Endothelial cell of umbilical vein (primary cell): ENCODE data around the gene SPOCD1. TPM values are rescaled to one million over a fixed set of nuclear protein-coding genes. Genes with fewer than 3 reads are reported as not detected.

Source experiments
- BruUV-seq: library from RNA; stranded (reverse); fragments of 400-500 nt; replicated peaks from 2 replicates; lab custom pipeline; 2021; lab: Mats Ljungman, UMichigan
- CTCF ChIA-PET: fragments of 300-600, 350-600 bp; sonication (Branson Sonifier 250); formaldehyde crosslinking; loops from one replicate; lab custom pipeline; 2021; ENCODE audit warnings: antibody characterized with exemption, inconsistent platforms; lab: Charles Lee
- POLR2A ChIA-PET: fragments of 300-600, 350-600 bp; sonication (Branson Sonifier 250); formaldehyde crosslinking; loops from one replicate; lab custom pipeline; 2021; ENCODE audit warnings: antibody characterized with exemption, inconsistent platforms; lab: Charles Lee
- DNase-seq: peaks from one replicate; pipeline ENCODE4 v3.0.0-alpha.2; 2011; ENCODE audit warnings: low read depth, low spot score
- FAIRE-seq: peaks from 2 replicates; lab custom pipeline; 2011; peaks lifted over from hg19 to GRCh38; lab: Jason Lieb, UNC
- H2AFZ ChIP-seq: 2 replicates; pipeline ENCODE4 v1.6.0; 2012; ENCODE audit warnings: low read depth, low read length, control low read depth, inconsistent platforms
- H3K27ac ChIP-seq: 2 replicates; pipeline ENCODE4 v1.5.1; 2011; ENCODE audit warnings: low read depth, mild to moderate bottlenecking, control low read depth, low read length, moderate library complexity; ENCODE audit not compliant: insufficient read depth
- H3K27me3 ChIP-seq, 2 experiments: 2 replicates each; pipeline versions ENCODE4 v1.6.0 to v1.6.1; 2011; ENCODE audit warnings: low read length in 2 of 2, mixed read lengths in 1 of 2; ENCODE audit not compliant: control insufficient read depth in 2 of 2, insufficient read depth in 2 of 2
- H3K36me3 ChIP-seq, 2 experiments: 2 replicates in 1 of 2; 3 replicates in 1 of 2; pipeline ENCODE4 v1.5.1; 2011; ENCODE audit warnings: low read length in 2 of 2, mild to moderate bottlenecking in 1 of 2, moderate library complexity in 1 of 2; ENCODE audit not compliant: control insufficient read depth in 2 of 2, insufficient read depth in 2 of 2; ENCODE audit errors: extremely low read depth in 1 of 2
- H3K4me1 ChIP-seq: 3 replicates; pipeline ENCODE4 v1.5.1; 2011; ENCODE audit warnings: mild to moderate bottlenecking, low read length; ENCODE audit not compliant: control insufficient read depth, insufficient read depth; ENCODE audit errors: extremely low read depth
- H3K4me2 ChIP-seq: 2 replicates; pipeline ENCODE4 v1.6.1; 2011; ENCODE audit warnings: low read length, control low read depth, mixed read lengths; ENCODE audit not compliant: insufficient read depth
- H3K4me3 ChIP-seq, 3 experiments: fragments of 200-600 bp in 1 of 3; sonication (generic), shearing (Covaris generic) in 1 of 3; replicated peaks in 1 of 3; 2 replicates each; pipeline ENCODE4 v1.5.1; 2011 to 2016; ENCODE audit warnings: control low read depth in 3 of 3, low read length in 3 of 3, mild to moderate bottlenecking in 2 of 3, inconsistent platforms in 1 of 3, low read depth in 1 of 3, moderate library complexity in 1 of 3; ENCODE audit not compliant: insufficient read depth in 1 of 3
- H3K79me2 ChIP-seq: 2 replicates; pipeline ENCODE4 v1.6.0; 2012; ENCODE audit warnings: low read length, inconsistent platforms; ENCODE audit not compliant: control insufficient read depth, insufficient read depth
- H3K9ac ChIP-seq: replicated peaks from 2 replicates; pipeline ENCODE3; 2011; ENCODE audit warnings: low read length, control low read depth; ENCODE audit not compliant: insufficient read depth; ENCODE audit errors: extremely low read depth
- H3K9me1 ChIP-seq: replicated peaks from 3 replicates; pipeline ENCODE4 v1.6.0; 2011; ENCODE audit warnings: mild to moderate bottlenecking, low read length; ENCODE audit not compliant: control insufficient read depth, insufficient read depth; ENCODE audit errors: extremely low read depth
- H3K9me3 ChIP-seq: replicated peaks from 2 replicates; pipeline ENCODE4 v1.5.1; 2012; ENCODE audit warnings: low read length, inconsistent platforms; ENCODE audit not compliant: control insufficient read depth, insufficient read depth
- H4K20me1 ChIP-seq: replicated peaks from 2 replicates; pipeline ENCODE3; 2011; ENCODE audit warnings: mild to moderate bottlenecking, low read length; ENCODE audit not compliant: control insufficient read depth, insufficient read depth; ENCODE audit errors: extremely low read depth
- CTCF ChIP-seq, 2 donors: IDR thresholded peaks; 1 replicate in 1 of 2; 2 replicates in 1 of 2; pipeline ENCODE4 v1.5.1; 2011; ENCODE audit warnings: low read length in 2 of 2, mild to moderate bottlenecking in 2 of 2, moderate library complexity in 2 of 2, control low read depth in 1 of 2, inconsistent platforms in 1 of 2, low read depth in 1 of 2; ENCODE audit not compliant: insufficient read depth in 1 of 2; ENCODE audit errors: extremely low read depth in 1 of 2
- FOS ChIP-seq: IDR thresholded peaks from 2 replicates; pipeline ENCODE4 v1.6.1; 2011; ENCODE audit warnings: mild to moderate bottlenecking, low read length, moderate library complexity, borderline replicate concordance; ENCODE audit not compliant: insufficient read depth
- JUN ChIP-seq: IDR thresholded peaks from 2 replicates; pipeline ENCODE4 v1.6.1; 2011; ENCODE audit warnings: borderline replicate concordance, low read depth; ENCODE audit not compliant: insufficient read length, insufficient read depth
- MAX ChIP-seq: IDR thresholded peaks from 2 replicates; pipeline ENCODE4 v1.6.1; 2011; ENCODE audit not compliant: insufficient read depth, insufficient read length
- POLR2A ChIP-seq: IDR thresholded peaks from 2 replicates; pipeline ENCODE4 v1.6.1; 2012; ENCODE audit warnings: low read depth, mild to moderate bottlenecking, control low read depth, low read length
- dilution Hi-C: fragments of 300-500 bp; cut with MboI; formaldehyde crosslinking; loops from one replicate; pipeline ENCODE4 v1.15.0; 2019; ENCODE audit warnings: low sequenced_read_pairs; ENCODE audit not compliant: extremely low pct_ligation_motif_present
- intact Hi-C: fragments of 100-400 bp; cut with micrococcal nuclease; formaldehyde crosslinking; loops from one replicate; pipeline ENCODE4 v1.10.0; 2022
- polyA plus RNA-seq, 4 experiments: library from polyadenylated mRNA; depleted of rRNA in 3 of 4; stranded (reverse) in 3 of 4; unstranded in 1 of 4; fragments of >200 nt; gene quantifications; 2 replicates each; pipeline versions ENCODE4 v1.2.1 to v1.2.3, GENCODE V29; 2011 to 2012; ENCODE audit warnings: missing spikeins in 1 of 4
- total RNA-seq: library from RNA; stranded (reverse); gene quantifications from 2 replicates; pipeline ENCODE4 v1.2.3, GENCODE V29; 2021

Gene SPOCD1
- total and polyA plus RNA-seq, 2 donors (not counting 3 experiments of a cell fraction or from before 2014, with no cell fraction given) = 0.27 to 33.0 TPM

GRCh38 chr1:31746687-31747086 lies 69.1 kb downstream of the SPOCD1 start:
- DNase-seq (no peak), FAIRE-seq (no peak)
- no peaks in the 10 kb centered on the region for H3K4me1 ChIP-seq
- H3K4me2 ChIP-seq = no peak overlapping the region
- H2AFZ ChIP-seq = no peak overlapping the region
- no peaks in the 10 kb centered on the region for H3K36me3 ChIP-seq
- no peaks in the 10 kb centered on the region for H3K79me2 ChIP-seq
- H3K4me3 ChIP-seq = no peak overlapping the region
- H4K20me1 ChIP-seq = no peaks in the 10 kb centered on the region
- BruUV-seq = no TSS peak
- intact Hi-C loops = no loop called here
- dilution Hi-C loops = no loop called here
- ChIA-PET POLR2A (no interaction called here), CTCF (interaction anchor here (1.7 to 3.2 kb wide), 10 partner anchors 9 to 217 kb away, joined by 9 to 177 read pairs (median 14); partner anchors contain the start of gene COL16A1)
- no peak overlapping the region for H3K9ac ChIP-seq
- TF ChIP-seq JUN = no peak
- TF ChIP-seq POLR2A = no peak
- TF ChIP-seq FOS = no peak
- no peak for TF ChIP-seq CTCF (IDR thresholded peaks at IDR 0.05; ENCODE audit: extremely low read depth in 1 of 2, insufficient read depth in 1 of 2, low read depth in 1 of 2, low read length in 2 of 2)
- TF ChIP-seq MAX = no peak
- H3K9me3 ChIP-seq = no peaks in the 10 kb centered on the region
- peaks cover 0 to 4% of the 10 kb centered on the region in 2 experiments for H3K27me3 ChIP-seq
- H3K27ac ChIP-seq = no peak overlapping the region
- no peaks in the 10 kb centered on the region for H3K9me1 ChIP-seq
